GM12865 (cell line): ENCODE data around the gene PIK3CD.
"Not testable (repeated sequence)": the region's sequence is repeated elsewhere in the genome, so short reads cannot be mapped to it uniquely, and the experiment has no call there.

Source experiments
- DNase-seq: peaks from one replicate; pipeline ENCODE4 v3.0.0; 2010; ENCODE audit warnings: low read depth
- H3K4me3 ChIP-seq: 2 replicates; pipeline ENCODE4 v1.5.1; 2011; ENCODE audit warnings: mild to moderate bottlenecking, low read depth, low read length, control low read depth
- CTCF ChIP-seq: IDR thresholded peaks from 2 replicates; pipeline ENCODE4 v1.5.1; 2011; ENCODE audit warnings: low read length, control low read depth, low read depth, inconsistent platforms; ENCODE audit not compliant: insufficient read depth; ENCODE audit errors: missing control alignments

Gene PIK3CD

GRCh38 chr1:9663257-9663656 is 11.7 kb downstream of the PIK3CD start:
- no peak overlapping the region for H3K4me3 ChIP-seq
- DNase-seq = no peak
- TF ChIP-seq CTCF = no peak

- DNase-seq = no peak
- no peak overlapping the region for H3K4me3 ChIP-seq
- no peak for TF ChIP-seq CTCF
Observed at GRCh38 chr1:9665193-9665592, 13.7 kb downstream of the PIK3CD start.

GRCh38 chr1:9668080-9668479 is 16.5 kb downstream of the PIK3CD start:
- H3K4me3 ChIP-seq = no peak overlapping the region
- DNase-seq = no peak
- no peak for TF ChIP-seq CTCF

- DNase-seq = peak; percentile 44
- H3K4me3 ChIP-seq = no peak overlapping the region
- TF ChIP-seq CTCF = no peak
Observed at GRCh38 chr1:9670085-9670484, 18.6 kb downstream of the PIK3CD start.

- H3K4me3 ChIP-seq = no peak overlapping the region
- TF ChIP-seq CTCF = no peak
- no peak for DNase-seq
Observed at GRCh38 chr1:9671377-9672140, 20.0 kb downstream of the PIK3CD start.

GRCh38 chr1:9672444-9672843 is 20.9 kb downstream of the PIK3CD start:
- no peak for DNase-seq
- no peak for TF ChIP-seq CTCF
- no peak overlapping the region for H3K4me3 ChIP-seq

GRCh38 chr1:9675393-9675792 is 23.9 kb downstream of the PIK3CD start:
- DNase-seq = no peak
- no peak overlapping the region for H3K4me3 ChIP-seq
- no peak for TF ChIP-seq CTCF

- H3K4me3 ChIP-seq, DNase-seq: not testable (repeated sequence)
Observed at GRCh38 chr1:9676128-9676527, 24.6 kb downstream of the PIK3CD start.
